Activated naive CD8-positive, alpha-beta T cell (primary cell): ENCODE measurements around the gene BRSK2.

Experiments used
- H3K27ac Mint-ChIP-seq: one replicate; pipeline ENCODE4 v1.8.0; 2021; ENCODE audit warnings: mixed read lengths
- H3K27me3 Mint-ChIP-seq: one replicate; pipeline ENCODE4 v1.8.0; 2021; ENCODE audit warnings: mixed read lengths
- H3K36me3 Mint-ChIP-seq: one replicate; pipeline ENCODE4 v1.8.0; 2021; ENCODE audit warnings: mixed read lengths
- H3K4me1 Mint-ChIP-seq: one replicate; pipeline ENCODE4 v1.8.0; 2021; ENCODE audit warnings: low read depth, mixed read lengths
- H3K4me3 Mint-ChIP-seq: one replicate; pipeline ENCODE4 v1.8.0; 2021; ENCODE audit warnings: mild to moderate bottlenecking, mixed read lengths
- H3K9me3 Mint-ChIP-seq: one replicate; pipeline ENCODE4 v1.8.0; 2021; ENCODE audit warnings: low read depth, mixed read lengths

Gene BRSK2

DNA sequence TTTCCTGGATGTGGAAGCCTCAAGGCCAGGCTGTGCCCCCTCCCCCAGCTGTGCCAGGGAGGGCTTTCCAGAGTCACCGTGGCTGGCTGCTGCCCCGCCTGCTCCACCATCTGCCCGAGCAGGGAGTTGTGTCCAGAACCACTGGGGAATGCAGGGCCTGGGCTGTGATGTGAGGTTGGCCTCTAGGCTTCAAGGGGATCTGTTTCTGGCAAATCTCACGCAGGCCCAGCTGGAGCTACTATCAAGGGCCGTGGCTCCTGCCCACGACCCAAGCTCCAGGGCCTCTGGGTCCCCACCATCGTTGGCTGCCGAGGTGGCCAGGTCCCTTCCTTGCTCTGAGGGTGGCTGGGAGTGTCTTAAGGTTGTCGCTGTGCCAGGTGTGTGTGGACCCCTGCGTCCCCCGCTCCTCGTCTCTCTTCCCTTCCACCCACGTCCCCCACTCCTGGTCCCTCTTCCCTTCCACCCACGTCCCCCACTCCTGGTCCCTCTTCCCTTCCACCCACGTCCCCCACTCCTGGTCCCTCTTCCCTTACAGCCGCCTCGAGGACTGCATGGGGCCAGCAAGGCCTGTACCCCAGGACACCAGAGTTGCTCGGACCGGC lies 6.1 kb downstream of the BRSK2 start:
- H3K4me3 Mint-ChIP-seq = no peak overlapping the region
- no peaks in the 10 kb centered on the region for H3K9me3 Mint-ChIP-seq
- H3K27ac Mint-ChIP-seq = no peak overlapping the region

DNA sequence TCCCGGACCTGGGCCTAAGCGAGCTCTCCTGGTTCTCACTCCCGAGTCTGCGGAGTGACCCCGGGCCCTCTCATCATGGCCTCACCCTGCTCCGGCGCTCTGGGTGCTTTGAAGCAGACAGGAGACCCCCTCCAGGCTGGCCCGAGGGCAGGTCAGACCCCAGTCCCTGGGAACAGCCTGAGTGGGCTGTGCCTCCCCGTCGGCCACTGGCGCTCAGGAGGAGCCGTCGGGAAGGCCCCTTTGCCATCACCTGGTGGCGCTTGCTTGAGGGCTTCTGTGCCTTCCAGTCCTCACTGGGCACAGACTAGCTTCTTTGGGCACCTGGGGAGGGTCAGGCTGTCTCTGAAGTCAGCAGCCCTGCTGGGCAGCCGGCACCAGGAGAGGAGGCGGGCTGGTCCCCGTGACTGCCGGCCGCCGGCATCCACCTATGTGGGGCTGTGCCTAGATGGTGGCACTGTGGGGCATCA lies 6.7 kb downstream of the BRSK2 start:
- H3K36me3 Mint-ChIP-seq = no peaks in the 10 kb centered on the region
- no peaks in the 10 kb centered on the region for H3K9me3 Mint-ChIP-seq
- H3K27me3 Mint-ChIP-seq = peaks cover 8% of the 10 kb centered on the region
- no peak overlapping the region for H3K27ac Mint-ChIP-seq
- peaks cover 3% of the 10 kb centered on the region for H3K4me1 Mint-ChIP-seq
- no peak overlapping the region for H3K4me3 Mint-ChIP-seq

More for the DNA sequence above, 6.1 kb downstream of the BRSK2 start:
- Mint-ChIP-seq H3K36me3 (no peaks in the 10 kb centered on the region), H3K4me1 (peaks cover 3% of the 10 kb centered on the region), H3K27me3 (peaks cover 8% of the 10 kb centered on the region)

DNA sequence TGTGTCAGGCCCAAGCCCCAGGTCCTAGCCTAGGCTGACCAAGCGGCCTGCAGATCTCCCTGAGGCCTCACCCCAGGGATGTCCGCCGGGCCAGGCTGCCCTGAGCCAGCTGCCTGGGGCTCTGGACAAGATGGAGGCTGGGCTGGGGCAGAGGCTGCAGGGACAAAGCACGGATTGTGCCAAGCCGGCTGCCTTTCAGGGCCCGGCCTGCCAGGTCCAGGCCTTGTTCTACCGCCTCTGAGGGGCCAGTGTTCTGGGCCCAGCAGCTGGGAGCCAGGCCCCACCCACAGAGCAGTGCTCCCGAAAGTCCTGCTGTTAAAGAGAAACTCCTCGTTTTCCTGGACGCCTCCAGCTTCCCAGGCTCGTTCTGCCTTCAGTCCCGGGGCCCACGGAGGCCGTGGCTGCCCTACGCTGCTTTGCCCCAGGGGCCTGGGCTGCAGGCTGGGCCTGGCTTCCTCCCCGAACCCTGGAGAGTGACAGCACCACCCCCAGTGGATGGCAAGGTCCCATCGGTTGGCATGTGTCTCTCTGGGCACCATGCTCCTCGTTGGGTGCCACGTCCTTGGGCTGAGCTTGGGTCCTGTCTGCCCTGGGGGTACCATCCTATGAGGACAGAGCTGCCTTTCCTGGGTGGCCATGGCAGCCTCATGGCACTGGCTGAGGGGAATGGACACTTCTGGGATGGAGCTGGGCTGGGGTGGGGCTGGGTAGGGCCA lies 7.6 kb downstream of the BRSK2 start:
- Mint-ChIP-seq H3K4me3 (no peak overlapping the region), H3K27me3 (peaks cover 3% of the 10 kb centered on the region), H3K9me3 (no peaks in the 10 kb centered on the region), H3K4me1 (no peaks in the 10 kb centered on the region), H3K27ac (no peak overlapping the region), H3K36me3 (no peaks in the 10 kb centered on the region)

DNA sequence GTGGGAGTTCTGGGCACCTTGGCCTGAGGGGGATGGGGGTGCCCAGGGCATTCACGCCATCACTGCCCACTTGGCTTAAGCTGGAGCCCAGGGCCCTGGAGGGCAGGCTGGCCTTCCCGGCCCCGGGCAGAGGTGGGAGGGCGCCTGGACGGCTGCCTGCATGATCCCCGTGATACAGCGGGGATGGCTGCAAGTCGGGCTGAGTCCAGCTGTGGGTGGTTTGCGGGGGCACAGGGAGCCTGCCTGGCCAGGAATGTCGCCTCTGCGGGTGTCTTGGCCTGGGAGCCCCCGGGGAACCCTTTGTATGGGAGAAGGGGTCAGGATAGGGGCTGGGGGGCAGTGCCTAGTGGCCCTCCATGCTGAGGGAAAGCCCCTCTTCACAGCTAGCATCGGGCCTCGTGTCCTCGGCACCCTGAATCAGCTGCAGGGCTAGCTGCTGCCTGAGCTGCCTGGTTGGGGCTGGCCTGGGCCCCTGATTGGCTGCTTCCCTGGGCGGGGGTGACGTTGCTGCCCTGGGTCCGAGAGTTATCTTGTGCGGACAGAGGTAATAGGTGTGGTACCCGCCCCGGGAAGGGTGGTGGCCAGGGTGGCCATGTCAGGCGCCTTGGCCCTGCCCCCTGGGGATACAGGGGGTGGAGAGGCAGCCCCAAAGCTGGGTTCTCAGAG lies 8.3 kb downstream of the BRSK2 start:
- no peak overlapping the region for H3K4me3 Mint-ChIP-seq
- no peak overlapping the region for H3K27ac Mint-ChIP-seq
- peaks cover 3% of the 10 kb centered on the region for H3K27me3 Mint-ChIP-seq
- H3K9me3 Mint-ChIP-seq = no peaks in the 10 kb centered on the region
- H3K4me1 Mint-ChIP-seq = no peaks in the 10 kb centered on the region
- H3K36me3 Mint-ChIP-seq = no peaks in the 10 kb centered on the region

DNA sequence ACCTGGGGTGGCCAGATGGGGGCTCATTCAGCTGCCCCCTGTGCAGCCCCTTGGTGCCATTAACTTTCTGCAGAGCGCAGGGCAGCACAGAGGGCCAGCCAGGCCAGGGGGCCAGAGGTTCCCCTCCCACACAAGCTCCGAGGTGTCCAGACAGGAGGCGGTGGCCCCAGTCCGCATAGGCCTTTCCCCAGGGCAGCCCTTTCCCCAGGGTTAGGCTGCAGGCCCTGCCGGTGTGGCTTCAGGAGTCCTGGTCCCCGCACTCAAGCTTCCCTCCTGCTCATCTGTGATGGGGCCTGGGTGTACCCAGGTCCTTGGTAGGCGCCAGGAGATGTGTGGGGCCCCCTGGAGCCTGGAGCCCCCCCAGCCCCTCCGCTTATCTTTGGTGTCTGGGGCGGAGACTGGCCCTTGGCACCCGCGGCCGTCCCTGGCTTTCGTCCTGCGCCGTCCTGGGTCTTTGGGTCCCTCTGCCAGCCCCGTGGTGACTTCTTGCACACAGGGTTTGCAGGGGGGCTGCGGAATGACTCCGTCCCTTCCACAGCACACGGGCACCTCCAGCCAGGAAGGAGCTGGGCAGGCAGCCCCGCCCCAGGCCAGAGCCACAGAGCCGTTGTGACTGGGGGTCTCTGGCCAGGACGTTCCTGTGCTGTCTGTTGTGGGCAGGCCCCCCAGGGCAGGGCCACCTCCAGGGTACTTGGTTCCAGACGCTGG lies 8.9 kb downstream of the BRSK2 start:
- Mint-ChIP-seq H3K9me3 (no peaks in the 10 kb centered on the region), H3K27ac (no peak overlapping the region), H3K36me3 (no peaks in the 10 kb centered on the region), H3K4me3 (no peak overlapping the region), H3K4me1 (no peaks in the 10 kb centered on the region), H3K27me3 (no peaks in the 10 kb centered on the region)

DNA sequence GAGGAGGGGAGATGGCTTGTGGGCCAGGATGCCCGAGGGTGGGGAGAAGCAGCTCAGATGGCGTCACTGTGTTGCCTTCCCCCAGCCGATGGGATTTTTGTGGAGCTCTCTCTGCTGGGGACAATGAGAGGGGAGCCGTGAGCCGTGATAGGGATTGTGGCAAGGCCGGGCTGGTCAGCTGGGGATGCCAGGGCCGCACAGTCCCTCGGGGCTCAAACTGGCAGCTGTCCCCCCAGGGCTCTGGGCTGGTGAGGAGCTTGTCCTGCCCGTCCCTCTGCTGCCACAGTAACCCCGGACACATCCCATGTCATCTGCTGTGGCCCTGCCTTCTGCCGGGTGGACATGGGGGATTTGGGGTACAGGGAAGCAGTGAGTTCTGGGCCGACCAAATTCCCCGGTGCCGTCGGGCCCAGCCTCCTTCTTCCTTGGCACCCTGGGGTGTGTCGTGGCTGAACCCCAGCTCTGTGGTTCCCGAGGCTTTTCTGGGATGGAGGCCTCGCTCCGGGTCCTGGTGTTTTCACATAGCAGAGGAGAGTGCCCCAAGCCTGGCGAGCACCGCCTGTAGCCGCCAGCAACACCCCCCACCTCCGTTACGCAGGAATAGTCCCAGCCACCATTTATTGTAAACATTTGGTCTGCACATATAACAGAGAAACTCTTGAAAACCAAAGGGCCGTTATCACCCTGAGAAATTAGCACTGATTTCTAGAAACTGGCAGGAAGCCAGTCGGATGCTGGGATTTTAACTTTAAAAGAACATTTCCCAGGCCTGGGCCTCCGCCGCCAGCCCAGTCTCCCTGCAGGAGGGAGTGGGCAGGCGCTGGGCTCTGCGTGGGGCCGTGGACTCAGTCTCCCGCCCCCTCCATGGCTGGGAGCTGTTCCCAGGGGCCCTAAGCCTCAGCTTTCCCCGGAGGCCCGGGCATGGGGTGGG lies 9.9 kb downstream of the BRSK2 start:
- no peaks in the 10 kb centered on the region for H3K27me3 Mint-ChIP-seq
- H3K27ac Mint-ChIP-seq = no peak overlapping the region
- H3K4me3 Mint-ChIP-seq = no peak overlapping the region
- no peaks in the 10 kb centered on the region for H3K36me3 Mint-ChIP-seq
- no peaks in the 10 kb centered on the region for H3K9me3 Mint-ChIP-seq
- no peaks in the 10 kb centered on the region for H3K4me1 Mint-ChIP-seq

DNA sequence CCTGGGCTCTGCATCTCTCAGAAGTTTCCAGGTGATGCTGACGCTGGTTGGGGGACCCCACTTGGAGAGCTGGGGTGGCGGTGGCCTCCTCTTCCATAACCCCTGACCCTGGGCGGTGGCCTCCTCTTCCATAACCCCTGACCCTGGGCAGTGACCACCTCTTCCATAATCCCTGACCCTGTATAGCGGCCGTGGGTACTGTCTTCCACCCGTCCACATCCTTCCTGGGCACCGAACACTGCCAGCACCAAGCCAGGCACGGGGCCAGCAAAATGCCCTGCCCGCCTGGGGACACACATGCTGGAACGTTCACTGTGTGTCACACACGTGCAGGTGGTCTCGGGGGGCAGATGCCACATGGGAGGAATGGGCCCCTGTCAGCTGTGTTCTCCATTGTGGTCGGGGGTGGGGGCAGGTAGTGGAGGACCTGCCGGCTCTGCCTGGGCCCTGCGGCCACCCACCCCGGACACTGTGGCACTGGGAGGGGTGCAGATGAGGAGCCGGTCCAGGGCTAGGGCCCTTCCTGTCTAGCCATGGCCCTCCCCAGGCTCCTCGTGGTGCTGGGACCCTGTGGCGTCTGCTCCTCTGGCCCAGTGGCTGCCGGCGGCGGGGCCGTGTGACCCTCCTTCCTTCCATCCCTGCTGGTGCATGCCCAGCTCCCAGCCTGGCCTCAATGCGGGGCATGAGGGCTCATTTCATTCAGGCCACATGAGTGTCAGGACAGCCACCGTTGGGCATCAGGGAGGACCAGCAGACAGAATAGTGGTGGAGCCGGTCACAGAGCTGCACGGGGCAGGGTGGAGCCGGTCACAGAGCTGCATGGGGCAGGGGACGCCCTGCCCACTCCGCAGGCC lies 10.8 kb downstream of the BRSK2 start:
- no peaks in the 10 kb centered on the region for H3K36me3 Mint-ChIP-seq
- no peaks in the 10 kb centered on the region for H3K4me1 Mint-ChIP-seq
- H3K4me3 Mint-ChIP-seq = no peak overlapping the region

DNA sequence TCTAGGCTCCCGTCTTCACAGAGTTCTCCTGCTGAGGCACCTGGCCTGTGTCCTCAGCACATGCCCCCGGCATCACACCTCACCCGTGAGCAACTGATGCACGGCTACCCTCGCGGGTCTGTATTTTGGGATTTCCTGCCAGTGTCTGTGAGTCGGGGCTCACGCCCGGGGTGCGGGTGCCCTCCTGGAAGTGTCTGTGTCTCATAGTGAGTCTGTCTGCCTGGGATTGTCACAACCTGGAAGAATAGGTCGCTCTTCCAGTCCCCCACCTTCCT lies 11.4 kb downstream of the BRSK2 start:
- Mint-ChIP-seq H3K27me3 (no peaks in the 10 kb centered on the region), H3K36me3 (no peaks in the 10 kb centered on the region), H3K4me1 (no peaks in the 10 kb centered on the region), H3K27ac (no peak overlapping the region), H3K4me3 (no peak overlapping the region), H3K9me3 (no peaks in the 10 kb centered on the region)

More for the DNA sequence above, 10.8 kb downstream of the BRSK2 start:
- Mint-ChIP-seq H3K27me3 (no peaks in the 10 kb centered on the region), H3K27ac (no peak overlapping the region), H3K9me3 (no peaks in the 10 kb centered on the region)

DNA sequence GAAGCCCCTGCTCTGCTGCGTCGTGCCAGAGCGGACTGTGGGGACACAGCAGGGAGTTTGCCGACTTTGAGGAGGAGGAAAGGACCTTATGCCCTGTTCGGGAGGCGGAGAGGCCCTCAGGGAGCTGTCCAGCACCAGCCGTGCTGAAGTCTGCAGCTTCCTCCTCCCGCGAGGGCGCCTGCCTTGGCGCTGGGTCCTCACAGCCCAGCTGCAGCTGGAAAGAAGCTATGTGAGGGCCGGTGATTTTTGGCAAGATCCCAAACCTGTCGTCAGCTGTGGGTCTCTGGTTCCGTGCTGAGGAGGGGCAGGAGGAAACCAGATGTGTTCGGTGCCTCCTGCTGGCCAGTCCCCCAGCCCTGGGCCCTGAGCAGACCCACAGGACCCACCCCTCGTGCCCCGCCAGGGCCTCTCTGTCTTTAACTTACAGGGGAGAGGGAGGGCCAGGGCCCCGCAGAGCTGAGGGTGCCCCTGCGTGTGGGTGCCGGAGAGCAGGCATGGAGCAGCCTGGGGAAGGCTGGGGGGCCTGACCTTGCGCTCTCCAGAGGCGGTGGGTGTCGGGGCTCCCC lies 12.0 kb downstream of the BRSK2 start:
- Mint-ChIP-seq H3K4me1 (no peaks in the 10 kb centered on the region), H3K9me3 (no peaks in the 10 kb centered on the region), H3K36me3 (no peaks in the 10 kb centered on the region), H3K4me3 (no peak overlapping the region), H3K27me3 (no peaks in the 10 kb centered on the region), H3K27ac (no peak overlapping the region)

DNA sequence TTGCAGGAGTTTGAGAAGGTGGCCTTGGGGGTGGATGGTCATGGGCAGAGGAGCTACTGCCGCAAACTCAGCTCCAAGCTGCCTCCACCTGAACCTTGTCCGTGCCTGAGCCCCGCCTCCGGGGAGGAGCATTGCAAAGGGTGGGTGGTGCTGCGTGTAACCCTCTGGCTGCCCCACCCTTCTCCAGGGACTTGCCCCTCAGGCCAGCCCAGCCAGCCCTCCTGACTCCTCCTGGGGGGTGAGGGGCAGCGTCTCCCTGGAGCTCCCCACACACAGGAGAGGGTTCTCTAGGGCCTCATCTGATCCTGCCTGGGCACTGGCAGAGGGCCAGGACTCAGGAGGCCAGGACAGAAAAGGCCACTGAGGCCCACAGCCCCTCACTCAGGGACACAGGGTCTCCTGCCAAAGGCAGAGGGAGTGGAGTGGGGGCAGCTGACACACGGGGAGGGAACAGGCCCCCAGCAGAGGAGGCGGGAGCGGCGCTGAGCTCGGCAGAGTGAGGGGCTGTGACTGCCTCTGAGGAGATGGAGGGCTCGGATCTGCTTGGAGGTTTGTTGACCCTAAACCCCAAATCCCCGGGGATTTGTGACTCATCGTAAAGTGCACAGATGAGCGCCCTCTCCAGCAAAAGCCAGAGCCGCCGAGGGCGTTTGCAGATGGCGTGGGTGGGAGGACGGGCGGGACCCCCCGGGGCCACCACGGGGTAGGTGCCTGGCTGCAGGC lies 12.8 kb downstream of the BRSK2 start:
- Mint-ChIP-seq H3K36me3 (no peaks in the 10 kb centered on the region), H3K9me3 (no peaks in the 10 kb centered on the region), H3K4me1 (no peaks in the 10 kb centered on the region), H3K27me3 (no peaks in the 10 kb centered on the region), H3K27ac (no peak overlapping the region), H3K4me3 (no peak overlapping the region)

DNA sequence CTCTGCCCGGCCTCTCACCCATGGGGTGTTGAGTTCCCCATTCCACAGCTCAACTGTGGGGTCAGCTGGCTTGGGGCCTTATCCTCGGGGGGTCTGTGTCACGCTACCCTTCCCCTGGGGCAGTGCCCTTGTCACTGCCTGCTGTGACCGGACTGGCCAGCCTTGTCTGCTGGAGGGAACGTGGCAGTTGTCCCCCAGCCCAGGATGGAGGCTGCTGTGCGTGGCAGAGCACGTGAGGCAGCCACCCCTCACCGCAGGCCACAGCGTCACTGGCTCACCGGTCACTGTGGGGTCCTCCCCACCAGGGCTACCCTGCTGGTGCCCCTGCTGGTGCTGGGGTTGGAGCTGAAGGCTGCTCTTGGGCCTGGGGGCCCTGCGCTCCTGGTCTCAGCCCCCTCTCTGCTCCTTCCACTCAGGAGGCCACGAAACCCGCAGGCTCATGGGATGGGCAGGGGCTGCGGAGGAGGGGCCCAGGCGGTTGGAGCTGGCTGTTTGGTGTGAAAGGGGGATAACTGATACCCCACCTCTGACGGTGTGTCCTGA lies 13.4 kb downstream of the BRSK2 start:
- H3K27ac Mint-ChIP-seq = no peak overlapping the region
- H3K27me3 Mint-ChIP-seq = no peaks in the 10 kb centered on the region
- no peak overlapping the region for H3K4me3 Mint-ChIP-seq
- H3K9me3 Mint-ChIP-seq = no peaks in the 10 kb centered on the region
- no peaks in the 10 kb centered on the region for H3K36me3 Mint-ChIP-seq
- H3K4me1 Mint-ChIP-seq = no peaks in the 10 kb centered on the region

DNA sequence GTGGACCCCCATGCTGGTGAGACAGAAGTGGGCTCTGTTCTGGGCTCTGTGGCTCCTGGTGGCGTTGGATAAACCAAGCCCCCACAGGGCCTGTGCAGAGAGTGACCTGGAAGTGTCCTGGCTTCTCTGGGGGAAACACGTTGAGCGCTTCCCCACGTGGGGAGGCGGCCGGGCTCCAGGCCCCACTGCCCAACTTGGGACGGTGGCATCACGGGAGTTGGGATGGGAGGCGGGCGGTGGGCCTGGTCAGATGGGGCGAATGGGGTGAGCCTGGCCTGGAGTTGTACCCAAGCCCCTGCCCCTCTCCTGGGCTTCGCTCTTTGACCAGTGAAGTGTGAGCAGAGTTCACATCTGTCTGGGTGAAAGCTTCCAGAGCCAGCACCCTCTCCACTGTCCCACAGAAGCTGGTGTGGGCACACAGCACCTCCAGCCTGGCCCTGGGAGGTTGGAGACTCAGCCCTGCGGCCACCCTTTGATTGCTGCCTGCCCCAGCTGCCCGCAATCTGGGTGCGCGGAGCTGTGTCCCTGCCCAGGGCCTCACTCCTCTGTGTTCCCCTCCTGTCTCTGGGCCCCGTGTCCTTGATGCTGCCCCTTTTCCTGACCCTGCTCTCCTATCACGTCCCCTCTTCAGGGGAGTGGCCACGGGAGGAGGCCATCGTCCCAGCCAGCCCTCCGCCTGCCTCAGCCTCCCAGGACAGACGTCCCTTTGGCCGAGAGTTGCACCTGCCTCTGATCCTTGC lies 14.2 kb downstream of the BRSK2 start:
- no peaks in the 10 kb centered on the region for H3K9me3 Mint-ChIP-seq
- H3K4me1 Mint-ChIP-seq = no peaks in the 10 kb centered on the region
- H3K27ac Mint-ChIP-seq = no peak overlapping the region
- H3K36me3 Mint-ChIP-seq = no peaks in the 10 kb centered on the region
- no peaks in the 10 kb centered on the region for H3K27me3 Mint-ChIP-seq
- no peak overlapping the region for H3K4me3 Mint-ChIP-seq
